ENCODE data around the gene PROX1.

Gene PROX1

GRCh38 chr1:213980906-213981305, 6.9 kb upstream of the PROX1 start:
- DNase-seq, result no peak

GRCh38 chr1:213982289-213982671, 5.5 kb upstream of the PROX1 start:
- DNase-seq, result no peak

- no peak for DNase-seq
Observed at GRCh38 chr1:213982672-213983492, 4.9 kb upstream of the PROX1 start.

GRCh38 chr1:213983493-213984386, 4.0 kb upstream of the PROX1 start:
- no peak for DNase-seq

- DNase-seq, result no peak
Observed at GRCh38 chr1:213984387-213985208, 3.2 kb upstream of the PROX1 start.

- DNase-seq, result no peak
Observed at GRCh38 chr1:213985209-213986019, 2.4 kb upstream of the PROX1 start.

GRCh38 chr1:213986020-213986924, 1.5 kb upstream of the PROX1 start:
- DNase-seq, result no peak

GRCh38 chr1:213986925-213987250, 885 bp upstream of the PROX1 start:
- DNase-seq, result no peak

GRCh38 chr1:213987422-213987926, 299 bp upstream of the PROX1 start:
- DNase-seq, result no peak

GRCh38 chr1:213988507-213989001, 781 bp downstream of the PROX1 start:
- DNase-seq, result no peak

GRCh38 chr1:213989002-213989855, 1.5 kb downstream of the PROX1 start:
- no peak for DNase-seq

- DNase-seq, result no peak
Observed at GRCh38 chr1:213993929-213994328, 6.2 kb downstream of the PROX1 start.

- no peak for DNase-seq
Observed at GRCh38 chr1:213994888-213995287, 7.1 kb downstream of the PROX1 start.

- DNase-seq, result no peak
Observed at GRCh38 chr1:213995603-213996002, 7.8 kb downstream of the PROX1 start.

- no peak for DNase-seq
Observed at GRCh38 chr1:213996320-213997037, 8.7 kb downstream of the PROX1 start.

- DNase-seq, result no peak
Observed at GRCh38 chr1:213997038-213997771, 9.4 kb downstream of the PROX1 start.

- no peak for DNase-seq
Observed at GRCh38 chr1:213997772-213998107, 10.0 kb downstream of the PROX1 start.

- DNase-seq, result no peak
Observed at GRCh38 chr1:213998785-213999184, 11.0 kb downstream of the PROX1 start.

GRCh38 chr1:213999732-214000131, 12.0 kb downstream of the PROX1 start:
- DNase-seq, result no peak

All from CD4-positive, alpha-beta T cell treated with Interleukin-17A for 4 hours (primary cell).